ENCODE data around the gene ANKFN1.

DNA sequence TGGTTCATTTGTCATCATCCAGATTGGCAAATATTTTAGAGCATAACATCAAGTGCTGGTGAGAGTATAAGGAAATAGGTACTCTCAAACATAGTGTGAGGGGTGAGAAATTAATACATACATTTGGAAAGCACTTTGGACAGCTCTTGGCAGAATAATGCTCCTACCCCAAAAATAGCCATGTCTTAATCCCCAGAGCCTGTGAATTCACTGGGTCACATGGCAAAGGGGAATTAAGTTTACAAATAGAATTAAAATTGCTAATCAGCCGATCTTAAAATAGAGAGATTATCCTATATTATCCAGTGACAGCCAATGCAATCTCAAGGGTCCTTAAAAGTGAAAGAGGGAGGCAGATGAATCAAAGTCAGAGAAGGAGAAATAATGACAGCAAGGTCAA, 38.8 kb upstream of the ANKFN1 start:
- no peak for TF ChIP-seq POLR2A (IDR thresholded peaks at IDR 0.05)
- TF ChIP-seq, protein P1, sequence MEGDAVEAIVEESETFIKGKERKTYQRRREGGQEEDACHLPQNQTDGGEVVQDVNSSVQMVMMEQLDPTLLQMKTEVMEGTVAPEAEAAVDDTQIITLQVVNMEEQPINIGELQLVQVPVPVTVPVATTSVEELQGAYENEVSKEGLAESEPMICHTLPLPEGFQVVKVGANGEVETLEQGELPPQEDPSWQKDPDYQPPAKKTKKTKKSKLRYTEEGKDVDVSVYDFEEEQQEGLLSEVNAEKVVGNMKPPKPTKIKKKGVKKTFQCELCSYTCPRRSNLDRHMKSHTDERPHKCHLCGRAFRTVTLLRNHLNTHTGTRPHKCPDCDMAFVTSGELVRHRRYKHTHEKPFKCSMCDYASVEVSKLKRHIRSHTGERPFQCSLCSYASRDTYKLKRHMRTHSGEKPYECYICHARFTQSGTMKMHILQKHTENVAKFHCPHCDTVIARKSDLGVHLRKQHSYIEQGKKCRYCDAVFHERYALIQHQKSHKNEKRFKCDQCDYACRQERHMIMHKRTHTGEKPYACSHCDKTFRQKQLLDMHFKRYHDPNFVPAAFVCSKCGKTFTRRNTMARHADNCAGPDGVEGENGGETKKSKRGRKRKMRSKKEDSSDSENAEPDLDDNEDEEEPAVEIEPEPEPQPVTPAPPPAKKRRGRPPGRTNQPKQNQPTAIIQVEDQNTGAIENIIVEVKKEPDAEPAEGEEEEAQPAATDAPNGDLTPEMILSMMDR (IDR thresholded peaks at IDR 0.05) = no peak

Measured in body of pancreas (tissue), 4 donors.